NCI-H2196 treated with DMSO at 0.1 percent for 48 hours (cell line): ENCODE results near the gene TGFB1I1.

Experiments used
- DNase-seq: peaks from one replicate; lab custom pipeline; 2025; ENCODE audit not compliant: unreplicated experiment; lab: John Stamatoyannopoulos, UW

Gene TGFB1I1

GRCh38 chr16:31451681-31452351 lies 20.1 kb upstream of the TGFB1I1 start:
- DNase-seq = peak; percentile 66

GRCh38 chr16:31452631-31453106 lies 19.3 kb upstream of the TGFB1I1 start:
- DNase-seq = no peak

- no peak for DNase-seq
These were observed 18.4 kb upstream of the TGFB1I1 start for GRCh38 chr16:31453255-31454204.

GRCh38 chr16:31455601-31456314 lies 16.2 kb upstream of the TGFB1I1 start:
- no peak for DNase-seq

GRCh38 chr16:31456988-31457360 lies 15.0 kb upstream of the TGFB1I1 start:
- DNase-seq = no peak

GRCh38 chr16:31458073-31458843 lies 13.7 kb upstream of the TGFB1I1 start:
- no peak for DNase-seq

- DNase-seq = peak; percentile 93
These were observed 12.9 kb upstream of the TGFB1I1 start, which contains the start of gene ARMC5 for GRCh38 chr16:31458844-31459686. TSS of gene ARMC5 (plus strand) at chr16:31459501. CDS start at chr16:31459525, 24 bp downstream.

- peak; percentile 98 for DNase-seq
These were observed 12.0 kb upstream of the TGFB1I1 start for GRCh38 chr16:31459687-31460581.

- DNase-seq = no peak
These were observed 11.4 kb upstream of the TGFB1I1 start for GRCh38 chr16:31460582-31461002.

GRCh38 chr16:31461201-31461920 lies 10.6 kb upstream of the TGFB1I1 start:
- DNase-seq = no peak

- DNase-seq = no peak
These were observed 9.8 kb upstream of the TGFB1I1 start for GRCh38 chr16:31461921-31462804.

GRCh38 chr16:31464348-31464769 lies 7.6 kb upstream of the TGFB1I1 start:
- DNase-seq = no peak

- no peak for DNase-seq
These were observed 7.1 kb upstream of the TGFB1I1 start for GRCh38 chr16:31464781-31465260.

GRCh38 chr16:31465788-31466370 lies 6.1 kb upstream of the TGFB1I1 start:
- no peak for DNase-seq

GRCh38 chr16:31466381-31466841 lies 5.5 kb upstream of the TGFB1I1 start:
- no peak for DNase-seq

- DNase-seq = no peak
These were observed 4.7 kb upstream of the TGFB1I1 start for GRCh38 chr16:31467151-31467773.
